Neutrophil (primary cell): ENCODE measurements around the gene ADAMTS13.

Experiments
- H3K27ac ChIP-seq: fragments of 200-600 bp; sonication (generic); 2 replicates; pipeline ENCODE4 v1.5.1; 2016; ENCODE audit warnings: mild to moderate bottlenecking, moderate library complexity
- H3K27me3 ChIP-seq: fragments of 200-600 bp; sonication (generic); 2 replicates; pipeline ENCODE4 v1.6.0; 2016; ENCODE audit warnings: mild to moderate bottlenecking
- H3K36me3 ChIP-seq: fragments of 200-600 bp; sonication (generic); 2 replicates; pipeline ENCODE4 v1.5.1; 2017
- H3K4me1 ChIP-seq, 2 experiments: fragments of 200-600 bp in 1 of 2; sonication (generic) in 1 of 2; 1 replicate in 1 of 2; 2 replicates in 1 of 2; pipeline versions ENCODE4 v1.5.1 to v1.6.1; 2013 to 2016; ENCODE audit warnings: low read depth in 1 of 2, low read length in 1 of 2, mild to moderate bottlenecking in 1 of 2, moderate library complexity in 1 of 2; ENCODE audit not compliant: control insufficient read depth in 1 of 2, insufficient read depth in 1 of 2
- H3K4me3 ChIP-seq, 2 experiments: fragments of 200-600 bp in 1 of 2; sonication (generic) in 1 of 2; 1 replicate in 1 of 2; 2 replicates in 1 of 2; pipeline ENCODE4 v1.5.1; 2013 to 2016; ENCODE audit warnings: low read depth in 1 of 2, low read length in 1 of 2, mild to moderate bottlenecking in 1 of 2, moderate library complexity in 1 of 2
- H3K9me3 ChIP-seq: fragments of 200-600 bp; sonication (generic); 2 replicates; pipeline ENCODE4 v1.5.1; 2016
- CTCF ChIP-seq: fragments of 200-600 bp; sonication (generic); IDR thresholded peaks from 2 replicates; pipeline ENCODE4 v1.5.1; 2016; ENCODE audit warnings: antibody characterized with exemption

The ADAMTS13 gene

GRCh38 chr9:133401588-133401987 is 20.6 kb upstream of the ADAMTS13 start:
- Histone ChIP-seq H3K4me3 (no peak overlapping the region), H3K36me3 (peaks cover 20% of the 10 kb centered on the region), H3K27me3 (peaks cover 15% of the 10 kb centered on the region), H3K27ac (no peak overlapping the region), H3K9me3 (no peaks in the 10 kb centered on the region), H3K4me1 (no peaks in the 10 kb centered on the region)
- no peak for TF ChIP-seq CTCF

- no peak overlapping the region for H3K4me3 ChIP-seq
- no peaks in the 10 kb centered on the region for H3K9me3 ChIP-seq
- no peak for TF ChIP-seq CTCF
- peaks cover 4% of the 10 kb centered on the region for H3K27me3 ChIP-seq
- H3K36me3 ChIP-seq = peaks cover 22% of the 10 kb centered on the region
- H3K4me1 ChIP-seq = no peaks in the 10 kb centered on the region
- no peak overlapping the region for H3K27ac ChIP-seq
These were observed 19.5 kb upstream of the ADAMTS13 start for GRCh38 chr9:133402689-133403088.

GRCh38 chr9:133403766-133404453 is 18.3 kb upstream of the ADAMTS13 start:
- Histone ChIP-seq H3K4me3 (no peak overlapping the region), H3K9me3 (no peaks in the 10 kb centered on the region), H3K27me3 (no peaks in the 10 kb centered on the region), H3K27ac (no peak overlapping the region), H3K4me1 (no peaks in the 10 kb centered on the region), H3K36me3 (peaks cover 26% of the 10 kb centered on the region)
- peak; percentile 71 for TF ChIP-seq CTCF

- no peaks in the 10 kb centered on the region for H3K4me1 ChIP-seq
- H3K27me3 ChIP-seq = no peaks in the 10 kb centered on the region
- no peak for TF ChIP-seq CTCF
- H3K4me3 ChIP-seq = no peak overlapping the region
- H3K27ac ChIP-seq = no peak overlapping the region
- H3K36me3 ChIP-seq = peaks cover 32% of the 10 kb centered on the region
- no peaks in the 10 kb centered on the region for H3K9me3 ChIP-seq
These were observed 17.6 kb upstream of the ADAMTS13 start for GRCh38 chr9:133404454-133405002.

- no peak for TF ChIP-seq CTCF
- Histone ChIP-seq H3K4me1 (no peaks in the 10 kb centered on the region), H3K4me3 (no peak overlapping the region), H3K9me3 (no peaks in the 10 kb centered on the region), H3K27ac (no peak overlapping the region), H3K36me3 (peaks cover 44% of the 10 kb centered on the region), H3K27me3 (no peaks in the 10 kb centered on the region)
These were observed 16.4 kb upstream of the ADAMTS13 start for GRCh38 chr9:133405508-133406438.
